ENCODE data around the gene INPP5A. TPM values are rescaled to one million over a fixed set of nuclear protein-coding genes. Genes with fewer than 3 reads are reported as not detected.
A peak's percentile ranks its signal among the peaks of the same experiment; 100 is the strongest.

Gene INPP5A
- total and polyA plus RNA-seq, 9 of the 15 experiments (the other 6 are each of a cell fraction or from before 2014, with no cell fraction given) = 0.66 to 11.6 (median 7.7) TPM

GRCh38 chr10:132516771-132517725 lies 20.5 kb upstream of the INPP5A start (continued):
- TF ChIP-seq ARID1B (IDR thresholded peaks at IDR 0.05) = peak; percentile 52; the same call in 1 of the 2 replicates
- no peak for TF ChIP-seq KAT7 (CRISPR knock-in tag; IDR thresholded peaks at IDR 0.05; ENCODE audit: borderline replicate concordance)
- TF ChIP-seq ESRRB (CRISPR knock-in tag; IDR thresholded peaks at IDR 0.05; ENCODE audit: borderline replicate concordance) = no peak
- no peak; a peak in 1 of 4 replicates for TF ChIP-seq MNT (conservative IDR thresholded peaks at IDR 0.05)
- TF ChIP-seq DPF2 (IDR thresholded peaks at IDR 0.05) = 0 out of 2 replicates have a peak, but pooled peaks have one; percentile 31
- TF ChIP-seq REST (IDR thresholded peaks at IDR 0.05; ENCODE audit: borderline replicate concordance) = peak; percentile 56
- TF ChIP-seq REST (CRISPR knock-in tag; IDR thresholded peaks at IDR 0.05; ENCODE audit: low read depth) = no peak
- peak; percentile 58 for TF ChIP-seq ZFX (CRISPR knock-in tag; IDR thresholded peaks at IDR 0.05)
- TF ChIP-seq HMGN3 (IDR thresholded peaks at IDR 0.05; ENCODE audit: borderline replicate concordance, extremely low read depth, insufficient read length, low read depth, low read length) = peak; percentile 72
- TF ChIP-seq FOSL1 (tag; conservative IDR thresholded peaks at IDR 0.05) = peak; percentile 92
- TF ChIP-seq TFAP4 (CRISPR knock-in tag; IDR thresholded peaks at IDR 0.05; ENCODE audit: borderline replicate concordance) = peak; percentile 72; the same call in 1 of the 2 replicates
- peak; percentile 85 for TF ChIP-seq EGR1 (conservative IDR thresholded peaks at IDR 0.05)
- TF ChIP-seq SMAD4 (CRISPR knock-in tag; conservative IDR thresholded peaks at IDR 0.05) = peak; percentile 86
- peak; percentile 40 for TF ChIP-seq ATF7 (IDR thresholded peaks at IDR 0.05)
- TF ChIP-seq MEF2D (tag; conservative IDR thresholded peaks at IDR 0.05; ENCODE audit: low read depth) = peak; percentile 99
- TF ChIP-seq MYNN (IDR thresholded peaks at IDR 0.05) = no peak
- no peak for TF ChIP-seq MYNN (CRISPR knock-in tag; IDR thresholded peaks at IDR 0.05)

All from K562 (cell line).